Nephron progenitor cell (in vitro differentiated cells): ENCODE data around the gene ERI2.

Source experiments
- DNase-seq: peaks from one replicate; pipeline ENCODE4 v3.0.0; 2021
- H3K27ac Mint-ChIP-seq: 2 replicates; pipeline ENCODE4 v1.8.0; 2021; ENCODE audit warnings: mild to moderate bottlenecking, moderate library complexity, mixed read lengths
- H3K27me3 Mint-ChIP-seq: 2 replicates; pipeline ENCODE4 v1.8.0; 2021; ENCODE audit warnings: mild to moderate bottlenecking, low read depth, mixed read lengths; ENCODE audit not compliant: poor library complexity
- H3K36me3 Mint-ChIP-seq: 2 replicates; pipeline ENCODE4 v1.8.0; 2021; ENCODE audit warnings: low read depth, mixed read lengths
- H3K4me1 Mint-ChIP-seq: 2 replicates; pipeline ENCODE4 v1.8.0; 2021; ENCODE audit warnings: mixed read lengths
- H3K4me3 Mint-ChIP-seq: 2 replicates; pipeline ENCODE4 v1.8.0; 2021; ENCODE audit warnings: mild to moderate bottlenecking, moderate library complexity, mixed read lengths
- H3K9me3 Mint-ChIP-seq: 2 replicates; pipeline ENCODE4 v1.8.0; 2021; ENCODE audit warnings: mild to moderate bottlenecking, moderate library complexity, mixed read lengths
- CTCF ChIP-seq: fragments of 200-600 bp; sonication (generic); IDR thresholded peaks from 2 replicates; pipeline ENCODE4 v1.5.0; 2021; ENCODE audit warnings: antibody characterized with exemption

Gene ERI2

GRCh38 chr16:20784204-20784603, 22.1 kb downstream of the ERI2 start:
- Mint-ChIP-seq H3K4me1 (peaks cover 5% of the 10 kb centered on the region), H3K9me3 (no peaks in the 10 kb centered on the region), H3K27ac (no peak overlapping the region), H3K27me3 (no peaks in the 10 kb centered on the region), H3K4me3 (no peak overlapping the region), H3K36me3 (no peaks in the 10 kb centered on the region)
- DNase-seq = no peak
- TF ChIP-seq CTCF = no peak

GRCh38 chr16:20782470-20782869, 23.8 kb downstream of the ERI2 start:
- Mint-ChIP-seq H3K9me3 (no peaks in the 10 kb centered on the region), H3K27ac (no peak overlapping the region), H3K4me3 (no peak overlapping the region), H3K36me3 (no peaks in the 10 kb centered on the region), H3K4me1 (peaks cover 5% of the 10 kb centered on the region), H3K27me3 (no peaks in the 10 kb centered on the region)
- no peak for DNase-seq
- TF ChIP-seq CTCF = no peak

GRCh38 chr16:20781697-20782096, 24.6 kb downstream of the ERI2 start:
- Mint-ChIP-seq H3K27ac (no peak overlapping the region), H3K36me3 (no peaks in the 10 kb centered on the region), H3K9me3 (no peaks in the 10 kb centered on the region), H3K27me3 (no peaks in the 10 kb centered on the region), H3K4me1 (peaks cover 2% of the 10 kb centered on the region), H3K4me3 (no peak overlapping the region)
- no peak for TF ChIP-seq CTCF
- DNase-seq = no peak

GRCh38 chr16:20774703-20775362, 31.4 kb downstream of the ERI2 start:
- no peaks in the 10 kb centered on the region for H3K36me3 Mint-ChIP-seq
- H3K27ac Mint-ChIP-seq = no peak overlapping the region
- peak; percentile 66 for DNase-seq
- H3K27me3 Mint-ChIP-seq = no peaks in the 10 kb centered on the region
- no peak overlapping the region for H3K4me3 Mint-ChIP-seq
- peaks cover 12% of the 10 kb centered on the region for H3K9me3 Mint-ChIP-seq
- no peaks in the 10 kb centered on the region for H3K4me1 Mint-ChIP-seq
- TF ChIP-seq CTCF = peak; percentile 57

- H3K4me3 Mint-ChIP-seq = no peak overlapping the region
- no peak for DNase-seq
- no peaks in the 10 kb centered on the region for H3K4me1 Mint-ChIP-seq
- no peaks in the 10 kb centered on the region for H3K27me3 Mint-ChIP-seq
- no peak overlapping the region for H3K27ac Mint-ChIP-seq
- H3K9me3 Mint-ChIP-seq = peaks cover 12% of the 10 kb centered on the region
- TF ChIP-seq CTCF = no peak
- no peaks in the 10 kb centered on the region for H3K36me3 Mint-ChIP-seq
Observed at GRCh38 chr16:20773679-20774078, 32.6 kb downstream of the ERI2 start.

GRCh38 chr16:20768818-20769217, 37.5 kb downstream of the ERI2 start:
- H3K36me3 Mint-ChIP-seq = no peaks in the 10 kb centered on the region
- no peak overlapping the region for H3K27ac Mint-ChIP-seq
- H3K4me3 Mint-ChIP-seq = no peak overlapping the region
- H3K9me3 Mint-ChIP-seq = peaks cover 13% of the 10 kb centered on the region
- peaks cover 3% of the 10 kb centered on the region for H3K4me1 Mint-ChIP-seq
- no peak for DNase-seq
- H3K27me3 Mint-ChIP-seq = no peaks in the 10 kb centered on the region
- TF ChIP-seq CTCF = no peak
